ENCODE measurements around the gene FREM1.

FREM1 gene

DNA sequence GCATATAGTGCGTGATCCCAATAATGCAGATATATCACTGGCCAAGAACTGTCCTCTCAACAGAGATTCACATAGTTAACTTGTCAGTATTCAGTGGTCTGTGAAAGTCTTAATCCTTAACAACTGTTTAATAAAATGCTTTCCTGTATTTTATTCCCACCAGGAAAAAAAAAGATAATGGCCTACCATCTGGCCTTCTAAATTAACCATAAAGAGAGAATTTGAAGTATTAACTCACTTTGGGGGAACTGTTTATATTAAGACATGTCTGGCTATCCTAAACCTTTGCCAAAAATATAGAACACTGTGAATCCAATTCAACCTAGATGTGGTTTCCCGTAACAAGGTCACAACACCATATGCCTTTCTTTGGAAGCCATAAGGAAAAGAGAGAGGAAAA is 818 bp upstream of the FREM1 start:
- no peak for DNase-seq (ENCODE audit: low read depth)

DNA sequence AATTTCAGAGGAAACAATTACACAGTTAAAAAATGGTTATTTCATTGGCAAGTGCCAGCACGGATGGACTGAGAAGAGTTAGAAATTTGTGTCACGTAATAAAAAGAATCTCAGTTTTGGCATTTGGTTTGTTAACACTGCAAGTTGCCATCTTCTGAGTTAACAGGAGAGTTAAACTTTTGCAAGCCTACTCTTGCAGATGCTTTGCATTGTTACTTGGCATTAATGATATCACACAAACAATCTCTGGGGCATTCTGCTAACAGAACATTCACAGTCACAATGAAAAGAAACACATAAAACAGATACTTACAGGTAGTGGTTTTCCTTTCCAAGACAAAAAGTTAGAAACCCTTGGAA is 647 bp downstream of the FREM1 start:
- DNase-seq (ENCODE audit: low read depth), result no peak

DNA sequence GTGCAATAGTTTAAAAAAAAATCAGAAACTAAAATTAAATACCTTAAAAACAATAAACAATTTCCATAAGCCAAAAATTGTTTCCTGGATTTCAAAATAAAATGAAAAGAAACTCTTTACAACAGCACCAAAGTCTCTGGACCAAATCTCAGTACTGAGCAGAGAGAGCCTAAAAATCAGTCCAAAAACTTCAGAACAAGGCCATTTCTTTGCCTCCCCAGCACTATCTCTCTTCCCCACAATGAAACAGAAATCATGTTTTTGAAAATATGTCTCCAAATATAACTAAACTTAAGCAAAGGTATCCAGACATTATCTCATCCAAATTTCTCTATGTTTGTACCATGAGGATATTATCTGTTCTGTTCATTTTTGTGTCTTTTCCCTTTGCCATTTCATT is 1.0 kb downstream of the FREM1 start:
- no peak for DNase-seq (ENCODE audit: low read depth)

DNA sequence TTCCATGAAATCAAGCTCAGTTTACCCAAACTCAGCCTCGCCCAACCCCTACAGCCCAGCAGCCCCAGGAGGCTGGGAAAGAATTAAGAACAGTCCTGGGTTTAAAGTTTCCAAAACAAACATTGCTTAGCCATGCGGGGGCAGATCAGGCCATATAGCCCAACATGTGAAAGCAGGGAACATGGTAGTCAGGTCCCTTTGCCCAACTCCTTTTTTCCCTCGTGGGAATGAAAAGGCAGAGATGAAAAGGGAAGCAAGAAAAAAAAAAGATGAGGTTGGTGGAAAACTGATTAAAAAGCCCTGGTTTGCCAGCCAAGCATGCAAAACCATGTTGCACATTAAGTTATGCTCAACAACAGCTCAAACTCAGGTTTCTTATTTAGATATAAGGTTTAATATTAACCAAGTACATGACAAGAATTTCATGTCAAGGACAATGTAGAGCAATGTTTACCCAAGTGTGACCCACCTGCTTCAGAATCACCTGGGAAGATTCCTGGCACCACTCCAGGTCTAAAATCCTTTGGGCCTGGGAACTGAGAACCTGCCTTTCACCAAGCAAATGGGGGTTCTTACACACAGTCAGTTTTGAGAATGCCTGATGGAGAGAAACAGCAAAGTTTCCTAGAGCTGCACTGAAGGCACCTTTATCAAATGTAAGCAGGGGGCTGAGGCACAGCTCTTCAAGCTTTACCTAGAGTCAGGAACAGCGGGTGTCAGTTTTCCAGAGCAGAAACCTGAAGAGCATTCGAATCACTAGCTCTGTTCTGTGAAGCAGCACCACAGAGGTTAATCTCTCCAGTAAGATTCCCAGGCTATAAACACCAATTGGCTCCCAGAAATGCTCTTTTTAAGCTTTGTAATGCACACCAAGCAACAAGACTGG is 1.7 kb downstream of the FREM1 start:
- no peak for DNase-seq (ENCODE audit: low read depth)

DNA sequence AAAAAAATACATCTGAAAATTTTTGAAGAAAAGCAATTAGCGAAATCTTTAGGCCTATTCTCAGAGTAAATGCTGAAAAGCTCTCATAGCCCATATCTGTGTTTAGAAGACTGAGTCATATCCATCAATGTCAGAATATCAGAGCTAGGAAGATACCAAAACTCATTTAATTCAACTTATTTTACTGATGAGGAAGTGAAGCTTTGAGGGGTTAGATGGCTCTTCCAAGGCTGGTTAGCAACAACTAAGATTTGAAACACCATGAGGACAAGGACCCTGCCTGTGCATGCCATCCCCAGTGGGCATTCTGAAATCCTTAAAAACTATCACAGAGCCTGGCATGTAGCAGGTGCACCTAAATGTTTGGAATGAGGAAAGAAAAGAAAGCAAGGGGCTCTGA is 2.5 kb downstream of the FREM1 start:
- DNase-seq (ENCODE audit: low read depth), result no peak

DNA sequence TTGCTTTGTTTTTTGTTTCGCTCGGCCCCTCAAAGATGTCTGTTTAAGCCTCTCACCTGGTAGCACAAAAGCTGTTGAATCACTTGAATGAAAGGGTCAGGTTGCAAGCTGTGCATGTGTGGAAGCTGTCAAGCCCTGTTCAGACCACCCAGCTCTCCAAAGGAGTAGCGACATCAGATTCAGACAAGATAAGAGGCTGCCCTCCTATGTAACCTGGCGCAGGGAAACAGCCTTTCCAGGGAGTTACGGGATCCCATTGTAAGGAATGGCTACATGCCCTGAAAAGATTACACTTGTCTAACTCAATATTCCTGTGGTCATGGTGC is 2.9 kb downstream of the FREM1 start:
- DNase-seq (ENCODE audit: low read depth), result no peak

DNA sequence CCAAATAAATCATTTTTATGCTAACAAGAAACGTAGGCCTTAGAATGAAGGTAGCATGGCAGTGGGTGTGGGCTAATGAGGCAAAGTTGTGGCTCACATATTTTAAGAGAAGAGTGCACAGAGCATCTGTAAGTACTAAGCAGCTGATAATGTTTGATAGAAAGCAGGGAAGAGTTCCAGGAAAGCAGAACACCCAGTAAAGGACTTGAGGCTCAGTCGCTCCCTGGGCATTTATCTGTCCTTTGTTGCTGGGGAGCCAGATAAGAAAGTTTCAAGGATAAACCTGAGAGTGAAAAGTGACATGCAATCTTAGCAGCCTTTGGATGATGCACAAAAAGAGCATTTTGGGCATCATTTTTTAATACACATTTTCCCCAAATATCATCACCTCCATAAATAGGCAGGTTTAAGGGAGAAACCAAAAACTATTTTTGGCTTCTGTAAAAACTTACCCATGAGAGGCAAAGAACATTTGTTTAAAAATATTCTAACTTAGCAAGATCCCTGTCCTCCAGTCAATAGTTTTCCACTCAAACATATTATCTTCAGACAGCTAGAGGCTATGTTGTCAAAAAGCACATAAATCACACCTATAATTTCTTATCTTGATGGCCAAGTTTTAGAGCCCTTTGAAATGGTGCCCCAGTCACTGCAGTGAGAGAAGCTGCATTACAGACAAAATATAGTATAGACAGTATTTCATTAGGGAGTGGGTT is 3.4 kb downstream of the FREM1 start:
- DNase-seq (ENCODE audit: low read depth), result no peak

DNA sequence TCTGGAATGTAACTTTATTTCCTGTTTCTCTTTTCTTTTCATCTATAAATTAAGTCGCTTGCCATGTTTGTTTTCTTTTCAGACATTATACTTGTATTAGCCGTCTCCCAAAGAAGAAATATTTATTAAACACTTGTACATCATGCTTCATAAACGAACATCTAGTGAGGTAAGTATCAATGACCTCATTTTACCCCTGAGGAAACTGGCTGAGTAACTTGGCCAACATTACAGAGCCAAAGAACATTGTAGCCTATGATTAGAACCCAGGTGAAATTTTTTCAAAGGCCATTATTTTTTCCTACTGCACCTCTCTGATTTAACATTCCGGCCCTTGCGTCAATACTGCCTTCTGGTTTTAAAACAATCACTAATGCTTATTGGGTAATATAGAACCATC is 4.2 kb downstream of the FREM1 start:
- DNase-seq (ENCODE audit: low read depth), result no peak

DNA sequence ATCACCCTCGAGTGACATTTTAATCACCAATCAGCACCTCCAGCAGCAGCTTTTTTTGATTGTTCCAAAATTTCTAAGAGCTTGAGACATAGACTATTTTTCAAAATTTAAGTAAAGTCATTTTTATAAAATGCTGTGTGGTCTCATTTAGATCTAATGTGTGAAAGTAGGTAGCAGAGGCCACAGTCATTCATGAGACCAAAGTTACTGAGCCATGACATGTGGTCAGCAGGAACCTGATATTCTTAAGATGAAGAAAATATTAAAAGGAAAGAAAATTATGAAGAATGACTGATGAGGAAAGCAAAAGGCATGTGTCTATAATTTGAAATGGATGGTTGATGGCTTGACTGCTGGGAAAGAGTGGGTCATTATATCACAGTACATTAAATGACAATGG is 7.2 kb downstream of the FREM1 start:
- DNase-seq (ENCODE audit: low read depth), result no peak

DNA sequence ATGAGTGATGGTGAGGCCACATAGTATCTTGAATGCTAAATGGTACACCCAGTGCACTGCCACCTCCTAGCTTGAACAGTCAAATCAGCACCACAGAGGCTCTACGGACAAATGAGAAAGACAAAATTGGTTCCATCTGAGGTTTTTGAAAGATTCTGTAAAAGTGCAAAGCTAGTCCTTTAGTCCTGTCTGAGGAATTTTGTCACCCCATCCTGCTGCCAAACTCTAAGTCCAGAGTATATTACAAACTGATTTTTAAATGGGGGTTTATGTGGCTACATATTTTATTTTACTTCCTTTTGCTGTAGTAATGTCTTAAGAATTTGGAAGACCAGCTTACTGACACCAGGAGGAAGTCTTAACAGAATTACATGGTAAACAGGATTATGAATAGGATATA is 7.7 kb downstream of the FREM1 start:
- no peak for DNase-seq (ENCODE audit: low read depth)

DNA sequence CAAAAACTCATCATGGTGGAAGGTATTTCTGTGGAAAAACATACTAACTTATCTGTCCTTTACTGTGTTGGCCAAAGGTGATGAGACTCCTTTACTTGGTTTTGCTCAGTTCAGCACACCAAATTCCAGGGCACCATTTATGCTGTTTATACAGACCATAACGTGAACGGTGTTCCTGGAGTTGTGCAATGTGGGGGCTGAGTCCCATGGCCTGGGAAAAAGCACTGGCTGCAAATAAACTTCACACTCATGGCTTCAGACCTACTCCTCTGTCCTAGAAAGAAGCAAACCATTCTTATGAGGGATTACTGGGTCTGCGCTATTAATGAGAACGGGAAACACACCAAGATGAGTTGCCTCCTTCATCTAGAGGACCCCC is 10.4 kb downstream of the FREM1 start:
- DNase-seq (ENCODE audit: low read depth), result no peak

DNA sequence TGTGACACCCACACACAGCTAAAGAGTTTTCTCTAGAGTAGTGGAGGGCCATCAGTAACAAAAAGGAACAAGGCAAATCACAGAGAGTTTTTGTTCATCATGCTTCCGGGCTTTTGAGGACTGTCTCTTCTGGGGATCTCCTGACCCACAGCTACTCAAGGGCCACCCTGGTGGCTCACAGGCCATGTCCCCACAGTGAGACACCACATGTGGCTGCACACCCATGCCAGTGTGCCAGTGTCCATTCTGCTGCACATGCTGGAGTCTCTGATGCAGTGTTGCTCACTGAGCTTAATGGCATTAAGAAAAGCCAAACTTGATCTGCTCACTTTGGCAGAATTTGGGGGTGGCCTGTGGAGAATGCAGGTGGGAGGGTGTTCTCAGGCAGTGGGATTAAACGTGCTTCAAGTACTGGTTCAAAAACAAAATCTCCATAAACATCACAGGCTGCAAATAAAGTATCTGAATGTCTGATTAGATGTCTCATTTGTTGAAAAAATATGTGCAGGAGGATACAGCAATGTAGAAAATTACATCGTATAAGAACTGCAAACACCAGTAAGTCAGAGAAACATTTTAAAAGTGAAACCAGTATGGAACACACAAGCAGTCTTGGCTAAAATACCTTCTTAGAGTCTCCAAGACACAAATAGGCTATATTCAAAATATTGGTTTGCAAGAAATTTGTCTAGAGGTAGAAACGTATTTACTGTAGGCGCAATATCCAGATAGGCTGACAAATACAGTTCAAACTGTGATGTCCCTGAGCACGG is 11.0 kb downstream of the FREM1 start:
- no peak for DNase-seq (ENCODE audit: low read depth)

DNA sequence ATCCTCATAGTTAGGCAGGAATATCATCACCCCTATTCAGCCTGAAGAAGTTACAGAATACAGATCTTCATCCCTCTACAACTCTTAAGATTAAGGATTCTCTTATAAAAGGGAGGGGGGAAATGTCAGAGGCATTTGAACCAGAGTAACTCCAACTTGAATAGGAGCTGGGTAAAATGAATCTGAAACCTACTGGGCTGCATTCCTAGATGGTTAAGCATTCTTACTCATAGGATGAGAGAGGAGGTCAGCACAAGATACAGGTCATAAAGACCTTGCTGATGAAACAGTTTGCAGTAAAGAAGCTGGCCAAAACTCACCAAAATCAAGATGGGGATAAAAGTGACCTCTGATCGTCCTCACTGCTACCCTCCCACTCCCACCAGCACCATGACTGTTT is 14.4 kb downstream of the FREM1 start:
- DNase-seq (ENCODE audit: low read depth), result no peak

DNA sequence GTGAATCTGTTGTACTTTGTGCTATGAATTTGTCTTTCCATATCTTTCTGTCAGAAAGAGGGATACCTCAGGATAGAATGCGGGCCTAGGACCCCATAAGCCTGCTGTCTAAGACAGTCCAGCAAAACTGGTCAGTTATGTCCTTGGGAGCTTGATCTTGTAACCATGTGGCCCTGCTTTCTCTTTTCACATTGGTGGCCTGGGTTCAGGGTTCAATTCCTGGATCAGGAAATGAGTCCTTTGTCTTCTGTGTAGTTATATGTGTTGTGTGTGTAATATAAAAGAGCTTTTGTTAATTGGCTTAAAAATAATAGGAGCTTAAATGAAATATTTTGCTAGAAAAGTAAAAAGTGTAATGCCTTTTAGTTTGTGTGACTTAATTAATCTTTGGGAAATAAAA is 16.9 kb downstream of the FREM1 start:
- DNase-seq (ENCODE audit: low read depth), result no peak

DNA sequence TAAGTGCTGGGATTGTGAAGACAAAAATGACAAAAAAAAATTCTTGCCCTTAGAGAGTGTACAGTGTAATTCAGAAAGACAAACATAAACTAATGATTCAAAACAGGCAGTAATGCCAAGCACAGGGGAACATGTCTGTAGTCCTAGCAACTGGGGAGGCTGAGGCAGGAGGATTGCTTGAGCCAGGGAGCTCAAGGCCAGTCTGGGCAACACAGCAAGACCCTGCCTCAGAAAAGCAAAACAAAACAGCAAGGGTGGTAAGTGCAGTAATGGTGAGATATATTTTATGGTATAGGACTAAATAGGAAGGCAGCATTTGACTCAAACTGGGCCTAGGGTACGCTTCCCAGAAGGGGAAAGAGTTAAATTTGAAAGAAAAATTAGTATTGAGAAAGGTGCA is 18.9 kb downstream of the FREM1 start:
- no peak for DNase-seq (ENCODE audit: low read depth)

DNA sequence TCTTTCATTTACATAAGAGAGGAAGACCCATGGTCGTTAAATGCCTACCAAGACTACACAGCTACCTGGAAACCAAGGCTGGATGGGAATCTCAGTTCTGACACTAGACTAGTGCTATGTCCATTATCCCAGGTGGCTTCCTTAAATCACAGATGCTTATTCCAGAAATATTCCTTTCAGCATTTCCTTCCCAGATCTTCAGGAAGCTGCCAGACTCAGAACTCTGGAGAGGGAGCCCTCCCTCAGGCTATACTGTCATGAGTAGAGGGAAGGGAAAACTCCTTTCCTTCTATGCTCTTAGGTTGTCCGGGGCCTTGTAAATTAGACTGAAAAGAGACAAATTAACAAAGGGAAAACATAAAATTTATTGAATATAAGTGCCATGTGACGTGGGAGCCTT is 20.8 kb downstream of the FREM1 start:
- DNase-seq (ENCODE audit: low read depth), result no peak

DNA sequence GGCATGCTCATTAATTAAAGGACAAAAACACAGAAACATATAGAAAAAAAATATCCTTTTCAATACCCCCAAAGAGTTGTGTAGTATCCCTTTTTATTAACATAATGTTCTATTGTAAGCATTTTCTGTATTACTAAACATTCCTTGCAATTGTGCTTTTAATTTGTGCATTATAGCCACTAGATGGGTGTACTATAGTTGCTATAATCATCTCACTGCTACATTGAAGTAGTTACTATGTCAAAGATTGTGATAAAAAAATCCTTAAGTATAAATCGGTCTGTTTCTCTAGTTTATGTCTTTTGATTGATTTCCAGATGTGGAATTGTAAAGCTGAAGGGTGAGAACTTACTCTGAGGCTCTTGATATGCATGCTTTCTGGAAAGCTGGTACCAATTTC is 21.4 kb downstream of the FREM1 start:
- no peak for DNase-seq (ENCODE audit: low read depth)

DNA sequence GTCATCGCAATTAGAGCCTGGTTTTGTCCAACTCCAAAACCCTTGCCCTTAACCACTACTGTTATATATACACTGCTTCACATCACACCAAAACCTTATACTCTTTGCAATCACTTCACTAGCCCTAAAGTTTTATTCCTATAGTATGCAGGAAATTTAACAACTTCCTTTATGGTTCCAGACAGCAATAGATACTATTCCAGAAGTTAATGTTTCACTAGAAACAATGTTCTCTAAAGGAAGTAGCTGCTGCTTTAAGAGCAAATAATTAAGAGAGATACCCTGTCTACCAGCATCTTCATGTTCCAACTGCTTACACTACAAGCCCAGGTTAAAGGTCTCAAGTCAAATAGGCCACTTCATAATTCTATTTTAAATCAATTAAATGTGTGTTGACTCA is 22.0 kb downstream of the FREM1 start:
- DNase-seq (ENCODE audit: low read depth), result no peak

DNA sequence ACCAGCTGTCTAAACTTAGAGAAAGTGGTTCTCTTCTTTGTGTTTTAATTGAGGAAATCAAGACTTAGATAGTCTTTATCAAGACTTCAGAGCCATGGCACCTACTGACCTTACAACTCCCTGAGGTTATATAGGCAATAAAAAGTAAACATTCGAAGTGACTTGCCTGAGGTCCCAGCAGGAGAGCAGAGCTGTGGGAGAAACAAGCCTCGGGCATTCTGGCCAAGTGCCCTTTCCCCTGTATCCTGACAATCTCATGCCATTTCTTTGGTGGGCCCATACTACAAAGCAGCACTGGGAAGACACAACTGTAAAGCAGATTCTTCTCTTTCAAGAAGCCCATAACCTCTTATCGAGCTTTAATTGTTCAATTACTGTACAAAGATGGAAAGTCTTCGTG is 23.1 kb downstream of the FREM1 start:
- DNase-seq (ENCODE audit: low read depth), result no peak

DNA sequence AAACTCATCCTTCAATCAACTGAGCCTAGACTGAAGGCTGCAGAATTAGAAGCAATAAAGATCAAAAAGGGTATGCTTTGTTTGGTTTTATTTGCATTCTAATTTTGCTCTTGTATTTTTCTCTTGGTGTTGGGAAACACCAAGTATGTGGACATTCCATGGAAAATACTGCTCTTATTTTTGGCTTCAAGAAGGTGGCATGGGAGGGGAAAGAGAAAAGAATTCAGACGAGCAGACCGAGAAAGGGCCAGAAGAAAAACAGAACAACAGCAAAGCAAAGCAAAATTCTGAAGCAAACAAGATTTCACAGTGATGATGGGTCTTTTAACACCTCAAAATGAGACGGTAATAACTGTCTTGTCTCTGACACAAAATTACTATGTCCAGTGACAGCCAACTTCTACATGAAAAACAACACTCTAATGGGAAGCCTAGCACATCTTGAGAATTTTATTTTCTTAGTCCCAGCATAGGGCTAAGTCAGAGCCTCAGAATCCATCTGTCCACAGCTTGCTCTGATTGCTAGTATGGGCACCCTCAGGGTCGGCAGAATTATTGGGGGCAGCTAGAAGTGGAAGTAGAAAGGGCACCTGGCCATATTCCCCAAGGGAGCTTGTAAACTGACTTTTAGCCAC is 26.8 kb downstream of the FREM1 start:
- no peak for DNase-seq (ENCODE audit: low read depth)

DNA sequence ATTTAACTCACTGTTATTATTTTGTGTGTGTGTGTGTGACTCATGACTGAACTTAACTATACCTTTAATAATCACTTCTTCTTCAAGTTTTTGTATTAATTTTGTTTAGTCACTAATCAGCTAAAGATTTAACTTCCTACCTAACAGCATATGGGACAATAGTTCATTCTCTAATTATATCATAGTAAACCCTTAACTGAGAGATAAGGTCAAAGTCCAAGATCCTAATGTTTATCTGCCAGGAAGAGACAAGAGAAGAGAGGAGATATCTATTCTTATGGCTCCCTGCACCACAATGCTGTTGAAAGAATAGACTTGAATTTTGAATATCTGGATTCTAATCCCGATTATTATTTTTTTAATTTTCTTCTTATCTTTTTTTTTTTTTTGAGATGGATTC is 28.1 kb downstream of the FREM1 start:
- no peak for DNase-seq (ENCODE audit: low read depth)

DNA sequence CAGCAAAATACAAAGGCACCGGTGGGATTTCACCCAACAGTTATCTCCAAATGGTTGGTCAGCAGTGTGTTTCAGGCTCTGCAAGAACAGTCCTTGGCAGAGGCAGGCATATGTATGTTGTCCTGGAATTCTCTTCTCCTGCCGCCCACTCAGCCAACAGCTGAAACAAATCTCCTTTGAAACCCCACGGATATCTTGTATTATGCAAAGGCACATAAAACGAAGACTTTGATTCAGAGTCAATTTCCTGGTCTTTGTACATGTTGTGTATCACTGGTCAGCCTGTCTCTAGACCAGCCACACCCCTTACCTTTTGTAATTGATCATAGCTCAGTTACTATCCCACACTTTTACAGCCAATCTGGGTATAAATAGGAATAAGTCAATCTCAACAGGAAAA is 29.2 kb downstream of the FREM1 start:
- DNase-seq (ENCODE audit: low read depth), result no peak

DNA sequence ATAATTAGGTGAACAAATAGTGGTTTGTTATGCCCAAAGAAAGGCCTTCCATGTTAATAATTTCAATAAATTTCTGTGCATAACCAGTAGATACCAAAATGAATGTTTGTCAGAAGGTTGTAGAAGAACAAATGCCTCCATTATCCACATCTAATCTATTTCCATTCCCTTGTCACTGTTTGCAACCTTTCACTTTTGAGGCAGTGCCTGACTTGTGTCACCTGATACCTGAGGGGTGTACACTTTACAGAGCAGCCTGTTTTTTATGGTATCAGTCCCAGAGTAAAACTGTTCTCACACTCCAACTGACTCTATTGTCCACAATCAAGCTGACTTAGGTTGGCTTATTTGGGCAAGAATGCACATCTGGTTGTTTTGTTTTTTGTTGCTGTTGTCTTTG is 40.1 kb downstream of the FREM1 start:
- DNase-seq (ENCODE audit: low read depth), result no peak
